ENCODE results near the gene HSFX2. TPM values are rescaled to one million over a fixed set of nuclear protein-coding genes. Genes with fewer than 3 reads are reported as not detected.

HSFX2 gene
- total RNA-seq = 0.16 TPM in 1 of 2 replicates, not detected in the other

GRCh38 chrX:149595214-149595613 is at the start of gene HSFX2:
HSFX2 (minus strand) TSS chrX:149595314; CDS start chrX:149594700, 614 bp downstream.

GRCh38 chrX:149631234-149632165 is 36.4 kb upstream of the HSFX2 start, which contains the start of gene TMEM185A:
TMEM185A (minus strand) TSS chrX:149631792; CDS start chrX:149631580, 212 bp downstream.

GRCh38 chrX:149587359-149587758 is 7.8 kb downstream of the HSFX2 start, which contains the start of gene MAGEA9B:
MAGEA9B (minus strand) TSS chrX:149587459; CDS start chrX:149583179, 4,280 bp downstream.

GRCh38 chrX:149549701-149550100 is 45.4 kb downstream of the HSFX2 start, which contains the start of gene HSFX3:
HSFX3 (minus strand) TSS chrX:149549924; CDS start chrX:149549852, 72 bp downstream.

Other genes starting within 250 kb of the HSFX2 start
- 15.7 and 35.0 TPM in 2 replicates for gene IDS, start 90.0 kb downstream of the HSFX2 start, total RNA-seq
- 10.5 and 17.2 TPM in 2 replicates for gene EOLA1, start 54.3 kb downstream of the HSFX2 start, total RNA-seq
- not detected in 2 replicates for gene HSFX3, start 45.4 kb downstream of the HSFX2 start, total RNA-seq
- not detected in 2 replicates for gene MAGEA9B, start 7.9 kb downstream of the HSFX2 start, total RNA-seq
- 10.2 and 23.7 TPM in 2 replicates for gene TMEM185A, start 36.5 kb upstream of the HSFX2 start, total RNA-seq
- gene MAGEA11, start 116.7 kb upstream of the HSFX2 start, total RNA-seq = not detected in 2 replicates
- 0.16 and 1.7 TPM in 2 replicates for gene HSFX1, start 178.8 kb upstream of the HSFX2 start, total RNA-seq
- gene MAGEA9, start 186.6 kb upstream of the HSFX2 start, total RNA-seq = not detected in 2 replicates

Measured in bladder microvascular endothelial cell (primary cell).